Parathyroid adenoma (tissue), 2 donors: ENCODE measurements around the gene AKT3.

Experiments used
- H2AFZ ChIP-seq: fragments of 300-600 bp; sonication (generic); one replicate; pipeline ENCODE4 v1.7.0; 2017; ENCODE audit warnings: antibody characterized with exemption, mild to moderate bottlenecking
- H3K27ac ChIP-seq: fragments of 300-600 bp; sonication (generic); one replicate; pipeline ENCODE4 v1.7.0; 2017
- H3K27me3 ChIP-seq: fragments of 300-600 bp; sonication (generic); one replicate; pipeline ENCODE4 v1.7.0; 2017; ENCODE audit warnings: low read length; ENCODE audit not compliant: control insufficient read depth, insufficient read depth
- H3K36me3 ChIP-seq: fragments of 300-600 bp; sonication (generic); one replicate; pipeline ENCODE4 v1.7.0; 2017; ENCODE audit warnings: low read length; ENCODE audit not compliant: control insufficient read depth, insufficient read depth
- H3K4me1 ChIP-seq: fragments of 300-600 bp; sonication (generic); one replicate; pipeline ENCODE4 v1.7.0; 2017; ENCODE audit warnings: control low read depth
- H3K4me2 ChIP-seq: fragments of 300-600 bp; sonication (generic); one replicate; pipeline ENCODE4 v1.7.0; 2017; ENCODE audit warnings: low read length
- H3K4me3 ChIP-seq: fragments of 300-600 bp; sonication (generic); one replicate; pipeline ENCODE4 v1.7.0; 2017; ENCODE audit warnings: low read depth, low read length
- H3K79me2 ChIP-seq: fragments of 300-600 bp; sonication (generic); one replicate; pipeline ENCODE4 v1.7.0; 2017; ENCODE audit warnings: control low read depth
- H3K9ac ChIP-seq: fragments of 300-600 bp; sonication (generic); one replicate; pipeline ENCODE4 v1.7.0; 2017; ENCODE audit warnings: mild to moderate bottlenecking
- H3K9me3 ChIP-seq: fragments of 300-600 bp; sonication (generic); one replicate; pipeline ENCODE4 v1.7.0; 2017; ENCODE audit warnings: low read length; ENCODE audit not compliant: control insufficient read depth
- TF ChIP-seq, protein P1 (sequence below): fragments of 300-600 bp; sonication (generic); IDR thresholded peaks from one replicate; pipeline ENCODE4 v1.7.0; 2017; ENCODE audit warnings: antibody characterized with exemption, mild to moderate bottlenecking
- donor health status: primary hyperparathyroidism.

The AKT3 gene

DNA sequence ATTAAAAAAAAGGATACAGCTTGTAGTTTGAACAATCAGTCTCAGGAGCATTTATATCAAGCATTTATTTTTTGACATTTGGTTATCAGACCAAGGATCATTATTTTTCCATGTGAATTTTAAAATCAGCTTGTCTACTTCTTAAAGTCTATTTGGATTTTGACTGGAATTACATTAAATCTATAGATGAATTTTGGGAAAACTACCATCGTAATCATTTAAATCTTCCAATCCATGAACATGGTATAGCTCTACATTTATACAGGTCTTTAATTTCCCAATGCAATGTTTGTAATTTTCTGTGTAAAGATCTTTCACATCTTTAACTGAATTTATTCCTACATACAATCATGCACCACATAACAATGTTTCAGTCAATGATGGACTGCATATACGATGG is 203.2 kb downstream of the AKT3 start:
- TF ChIP-seq, protein P1, sequence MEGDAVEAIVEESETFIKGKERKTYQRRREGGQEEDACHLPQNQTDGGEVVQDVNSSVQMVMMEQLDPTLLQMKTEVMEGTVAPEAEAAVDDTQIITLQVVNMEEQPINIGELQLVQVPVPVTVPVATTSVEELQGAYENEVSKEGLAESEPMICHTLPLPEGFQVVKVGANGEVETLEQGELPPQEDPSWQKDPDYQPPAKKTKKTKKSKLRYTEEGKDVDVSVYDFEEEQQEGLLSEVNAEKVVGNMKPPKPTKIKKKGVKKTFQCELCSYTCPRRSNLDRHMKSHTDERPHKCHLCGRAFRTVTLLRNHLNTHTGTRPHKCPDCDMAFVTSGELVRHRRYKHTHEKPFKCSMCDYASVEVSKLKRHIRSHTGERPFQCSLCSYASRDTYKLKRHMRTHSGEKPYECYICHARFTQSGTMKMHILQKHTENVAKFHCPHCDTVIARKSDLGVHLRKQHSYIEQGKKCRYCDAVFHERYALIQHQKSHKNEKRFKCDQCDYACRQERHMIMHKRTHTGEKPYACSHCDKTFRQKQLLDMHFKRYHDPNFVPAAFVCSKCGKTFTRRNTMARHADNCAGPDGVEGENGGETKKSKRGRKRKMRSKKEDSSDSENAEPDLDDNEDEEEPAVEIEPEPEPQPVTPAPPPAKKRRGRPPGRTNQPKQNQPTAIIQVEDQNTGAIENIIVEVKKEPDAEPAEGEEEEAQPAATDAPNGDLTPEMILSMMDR = no peak
- H2AFZ ChIP-seq = no peak overlapping the region
- H3K9me3 ChIP-seq = no peaks in the 10 kb centered on the region
- H3K4me2 ChIP-seq = no peak overlapping the region
- H3K27me3 ChIP-seq = no peaks in the 10 kb centered on the region
- H3K4me3 ChIP-seq = no peak overlapping the region
- H3K9ac ChIP-seq = no peak overlapping the region
- H3K27ac ChIP-seq = no peak overlapping the region
- H3K79me2 ChIP-seq = no peaks in the 10 kb centered on the region
- H3K4me1 ChIP-seq = no peaks in the 10 kb centered on the region
- no peaks in the 10 kb centered on the region for H3K36me3 ChIP-seq

DNA sequence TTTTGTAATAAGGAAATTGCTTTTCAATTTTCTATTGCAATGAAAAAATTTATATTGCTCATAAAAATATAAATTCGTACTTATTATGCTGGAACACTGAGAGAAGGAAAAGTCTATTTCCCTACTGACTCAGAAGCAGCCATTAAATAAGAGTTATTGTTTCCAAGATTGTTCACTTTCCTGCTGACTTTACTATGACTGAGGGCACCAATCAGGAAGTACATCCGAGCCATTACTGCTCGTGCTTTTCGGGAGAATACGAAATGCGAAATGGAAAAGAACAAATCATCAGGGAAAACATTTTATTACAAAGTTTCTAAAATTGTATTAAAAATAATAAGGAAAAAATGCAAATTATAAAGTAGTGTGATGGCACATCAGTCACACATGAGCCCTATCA is 204.8 kb downstream of the AKT3 start:
- Histone ChIP-seq H3K4me3 (no peak overlapping the region), H3K9me3 (no peaks in the 10 kb centered on the region), H2AFZ (no peak overlapping the region), H3K36me3 (no peaks in the 10 kb centered on the region), H3K27ac (no peak overlapping the region), H3K4me1 (no peaks in the 10 kb centered on the region), H3K9ac (no peak overlapping the region), H3K27me3 (no peaks in the 10 kb centered on the region), H3K4me2 (no peak overlapping the region), H3K79me2 (no peaks in the 10 kb centered on the region)
- TF ChIP-seq, protein P1 = no peak

DNA sequence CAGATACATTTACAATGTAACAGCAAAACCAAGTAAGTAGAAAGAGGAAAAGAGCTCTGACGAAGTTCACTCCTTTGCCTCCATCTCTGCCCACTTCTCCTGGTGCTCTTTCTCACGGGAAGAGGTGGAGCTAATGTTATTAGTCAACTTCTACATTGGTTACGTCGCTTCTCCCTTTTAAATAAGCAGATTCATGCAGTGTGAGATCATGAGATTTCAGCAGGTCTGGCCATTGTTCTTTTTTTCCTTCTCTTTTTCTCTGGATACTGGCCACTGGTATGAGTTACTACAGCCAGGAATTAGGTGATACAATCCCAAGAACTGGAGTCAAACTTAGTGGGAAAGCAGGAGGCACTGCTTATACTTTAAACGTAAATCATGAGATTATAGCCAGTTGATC is 207.1 kb downstream of the AKT3 start:
- no peak overlapping the region for H3K9ac ChIP-seq
- no peak overlapping the region for H3K4me3 ChIP-seq
- no peak overlapping the region for H3K27ac ChIP-seq
- no peaks in the 10 kb centered on the region for H3K9me3 ChIP-seq
- TF ChIP-seq, protein P1 = no peak
- H2AFZ ChIP-seq = no peak overlapping the region
- no peaks in the 10 kb centered on the region for H3K79me2 ChIP-seq
- no peaks in the 10 kb centered on the region for H3K4me1 ChIP-seq
- no peaks in the 10 kb centered on the region for H3K36me3 ChIP-seq
- H3K4me2 ChIP-seq = no peak overlapping the region
- no peaks in the 10 kb centered on the region for H3K27me3 ChIP-seq

DNA sequence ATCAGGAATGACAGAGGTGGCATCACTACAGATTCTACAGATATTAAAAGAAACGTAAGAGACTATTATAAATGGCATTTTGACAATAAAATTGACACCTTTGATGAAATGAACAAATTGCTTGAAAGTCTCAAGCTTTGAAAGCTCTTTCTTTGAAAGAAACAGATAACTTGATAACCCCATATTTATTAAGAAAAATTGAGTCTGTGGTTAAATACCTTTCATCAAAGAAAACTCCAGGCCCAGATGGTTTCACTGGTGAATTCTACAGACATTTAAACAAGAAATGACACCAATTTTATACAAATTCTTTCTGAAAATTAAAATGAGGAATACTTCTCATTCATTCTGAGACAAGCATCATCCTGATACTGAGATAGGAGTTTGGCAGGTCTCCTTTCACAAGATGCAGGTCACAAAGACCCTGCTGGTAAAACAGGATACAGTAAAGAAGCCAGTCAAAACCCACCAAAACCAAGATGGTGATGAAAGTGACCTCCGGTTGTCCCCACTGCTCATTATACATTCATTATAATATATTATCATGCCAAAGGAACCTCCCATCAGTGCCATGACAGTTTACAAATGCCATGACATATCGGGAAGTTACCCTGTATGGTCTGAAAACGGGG is 210.9 kb downstream of the AKT3 start:
- H3K36me3 ChIP-seq = no peaks in the 10 kb centered on the region
- H3K4me1 ChIP-seq = no peaks in the 10 kb centered on the region
- TF ChIP-seq, protein P1 = no peak
- no peak overlapping the region for H3K4me3 ChIP-seq
- no peak overlapping the region for H3K27ac ChIP-seq
- H3K27me3 ChIP-seq = no peaks in the 10 kb centered on the region
- no peaks in the 10 kb centered on the region for H3K79me2 ChIP-seq
- H3K4me2 ChIP-seq = no peak overlapping the region
- no peaks in the 10 kb centered on the region for H3K9me3 ChIP-seq
- H3K9ac ChIP-seq = no peak overlapping the region
- H2AFZ ChIP-seq = no peak overlapping the region

DNA sequence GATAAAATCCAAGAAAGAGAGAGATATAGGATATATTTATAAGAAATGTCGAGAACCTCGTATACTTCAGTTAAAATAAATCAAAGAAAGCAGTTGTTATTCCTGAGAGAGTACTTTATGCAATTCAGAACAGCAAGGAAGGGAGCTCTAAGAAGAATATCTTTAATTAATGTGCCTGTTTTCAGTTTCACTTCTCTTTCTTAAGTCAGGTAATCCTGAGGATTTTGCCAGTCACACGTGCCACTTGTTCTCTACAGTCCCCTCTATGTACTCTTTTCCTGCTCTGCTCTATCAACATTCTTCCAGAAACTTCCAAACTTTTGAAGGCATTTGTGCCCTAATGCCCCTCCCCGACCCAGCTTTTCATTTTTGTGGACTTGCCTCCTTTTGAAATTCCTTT is 211.9 kb downstream of the AKT3 start:
- Histone ChIP-seq H3K36me3 (no peaks in the 10 kb centered on the region), H3K27me3 (no peaks in the 10 kb centered on the region), H3K9ac (no peak overlapping the region), H3K4me2 (no peak overlapping the region), H2AFZ (no peak overlapping the region), H3K4me1 (no peaks in the 10 kb centered on the region), H3K79me2 (no peaks in the 10 kb centered on the region), H3K9me3 (no peaks in the 10 kb centered on the region), H3K4me3 (no peak overlapping the region), H3K27ac (no peak overlapping the region)
- TF ChIP-seq, protein P1 = no peak
